Tibial artery (tissue), 4 donors: ENCODE measurements around the gene RGPD4.

Experiments
- DNase-seq, 2 donors: peaks; one replicate each; pipeline ENCODE4 v3.0.0-alpha.2; 2019
- H3K27ac ChIP-seq, 2 donors: fragments of 200-600 bp; sonication (generic) in 1 of 2; 1 replicate in 1 of 2; 2 replicates in 1 of 2; pipeline ENCODE4 v1.5.1; 2018 to 2019; ENCODE audit warnings: mild to moderate bottlenecking in 1 of 2
- H3K27me3 ChIP-seq, 2 donors: fragments of 200-600 bp; sonication (generic) in 1 of 2; one replicate each; pipeline versions ENCODE4 v1.5.1 to v1.6.0; 2016 to 2019
- H3K36me3 ChIP-seq, 3 donors: fragments of 200-600 bp; sonication (generic) in 2 of 3; one replicate each; pipeline ENCODE4 v1.5.1; 2016 to 2019; ENCODE audit warnings: mild to moderate bottlenecking in 2 of 3
- H3K4me1 ChIP-seq, 4 donors: fragments of 200-600 bp; sonication (generic) in 2 of 4; 1 replicate in 3 of 4; 2 replicates in 1 of 4; pipeline ENCODE4 v1.5.1; 2016 to 2019
- H3K4me3 ChIP-seq, 2 donors: fragments of 200-600 bp; sonication (generic) in 1 of 2; 1 replicate in 1 of 2; 2 replicates in 1 of 2; pipeline ENCODE4 v1.5.1; 2018 to 2019; ENCODE audit warnings: mild to moderate bottlenecking in 2 of 2
- H3K9me3 ChIP-seq, 3 donors: fragments of 200-600 bp; sonication (generic) in 1 of 3; one replicate each; pipeline ENCODE4 v1.5.1; 2016 to 2019
- intact Hi-C: fragments of 100-400 bp; cut with DNase I; formaldehyde crosslinking; loops from one replicate; pipeline ENCODE4 v1.15.0; 2023; ENCODE audit warnings: low total_unique reads
- TF ChIP-seq, protein P1 (sequence below), 2 experiments: fragments of 200-600 bp in 1 of 2; fragments of 450-650 bp in 1 of 2; IDR thresholded peaks; one replicate each; pipeline ENCODE4 v1.5.1; 2017 to 2019; ENCODE audit warnings: antibody characterized with exemption in 2 of 2, mild to moderate bottlenecking in 1 of 2, moderate library complexity in 1 of 2

RGPD4 gene

DNA sequence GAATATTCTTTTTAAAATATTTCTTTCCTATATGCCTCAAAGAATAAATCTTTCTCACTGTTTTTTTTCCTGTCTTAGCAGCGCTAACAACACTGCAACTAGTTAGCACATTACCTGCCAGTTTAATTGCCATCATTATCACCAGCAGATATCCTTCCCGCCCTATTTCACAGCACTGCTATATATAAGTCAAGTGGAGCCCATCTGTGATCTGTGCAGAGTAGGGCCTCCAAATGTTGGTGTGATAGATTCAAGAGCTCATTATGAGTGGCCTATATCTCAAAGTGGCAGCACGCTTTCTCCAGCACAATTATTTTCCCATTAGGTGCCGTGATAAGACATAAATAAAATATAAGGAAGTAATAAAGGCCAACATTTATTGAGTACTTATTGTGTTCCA lies 19.8 kb upstream of the RGPD4 start:
- Histone ChIP-seq H3K9me3 (no peaks in the 10 kb centered on the region), H3K27ac (no peak overlapping the region), H3K36me3 (no peaks in the 10 kb centered on the region), H3K27me3 (no peaks in the 10 kb centered on the region), H3K4me1 (peaks cover 0 to 22% (median 6%) of the 10 kb centered on the region in 4 donors), H3K4me3 (no peak overlapping the region)
- intact Hi-C loops: no loop called here
- no peak for DNase-seq
- TF ChIP-seq, protein P1, sequence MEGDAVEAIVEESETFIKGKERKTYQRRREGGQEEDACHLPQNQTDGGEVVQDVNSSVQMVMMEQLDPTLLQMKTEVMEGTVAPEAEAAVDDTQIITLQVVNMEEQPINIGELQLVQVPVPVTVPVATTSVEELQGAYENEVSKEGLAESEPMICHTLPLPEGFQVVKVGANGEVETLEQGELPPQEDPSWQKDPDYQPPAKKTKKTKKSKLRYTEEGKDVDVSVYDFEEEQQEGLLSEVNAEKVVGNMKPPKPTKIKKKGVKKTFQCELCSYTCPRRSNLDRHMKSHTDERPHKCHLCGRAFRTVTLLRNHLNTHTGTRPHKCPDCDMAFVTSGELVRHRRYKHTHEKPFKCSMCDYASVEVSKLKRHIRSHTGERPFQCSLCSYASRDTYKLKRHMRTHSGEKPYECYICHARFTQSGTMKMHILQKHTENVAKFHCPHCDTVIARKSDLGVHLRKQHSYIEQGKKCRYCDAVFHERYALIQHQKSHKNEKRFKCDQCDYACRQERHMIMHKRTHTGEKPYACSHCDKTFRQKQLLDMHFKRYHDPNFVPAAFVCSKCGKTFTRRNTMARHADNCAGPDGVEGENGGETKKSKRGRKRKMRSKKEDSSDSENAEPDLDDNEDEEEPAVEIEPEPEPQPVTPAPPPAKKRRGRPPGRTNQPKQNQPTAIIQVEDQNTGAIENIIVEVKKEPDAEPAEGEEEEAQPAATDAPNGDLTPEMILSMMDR (IDR thresholded peaks at IDR 0.05): no peak

DNA sequence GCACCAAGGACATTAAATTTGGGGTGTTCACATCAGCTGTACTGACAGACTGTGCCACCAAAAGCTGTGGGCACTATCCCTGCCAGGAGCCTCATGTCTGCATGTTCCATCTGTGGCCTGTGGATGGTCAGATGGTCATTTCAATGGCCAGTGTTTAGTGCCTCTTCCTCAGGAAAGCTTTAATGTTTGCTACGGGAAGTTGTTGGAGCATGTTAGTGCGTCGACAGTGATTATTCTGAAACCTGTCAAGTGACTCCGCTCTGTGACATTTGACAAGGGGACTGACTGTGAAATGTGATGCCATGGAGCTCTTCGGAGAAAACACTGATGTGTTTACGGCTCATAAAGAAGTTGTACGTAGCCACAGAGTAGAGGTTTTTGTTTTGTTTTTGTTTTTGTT lies 18.7 kb upstream of the RGPD4 start:
- Histone ChIP-seq H3K4me3 (no peak overlapping the region), H3K27ac (peak overlapping the region in 1 of 2 donors; percentile 39), H3K36me3 (no peaks in the 10 kb centered on the region), H3K27me3 (no peaks in the 10 kb centered on the region), H3K9me3 (no peaks in the 10 kb centered on the region), H3K4me1 (peaks cover 0 to 22% (median 6%) of the 10 kb centered on the region in 4 donors)
- no peak for DNase-seq
- TF ChIP-seq, protein P1 (IDR thresholded peaks at IDR 0.05): no peak
- intact Hi-C loops: no loop called here

DNA sequence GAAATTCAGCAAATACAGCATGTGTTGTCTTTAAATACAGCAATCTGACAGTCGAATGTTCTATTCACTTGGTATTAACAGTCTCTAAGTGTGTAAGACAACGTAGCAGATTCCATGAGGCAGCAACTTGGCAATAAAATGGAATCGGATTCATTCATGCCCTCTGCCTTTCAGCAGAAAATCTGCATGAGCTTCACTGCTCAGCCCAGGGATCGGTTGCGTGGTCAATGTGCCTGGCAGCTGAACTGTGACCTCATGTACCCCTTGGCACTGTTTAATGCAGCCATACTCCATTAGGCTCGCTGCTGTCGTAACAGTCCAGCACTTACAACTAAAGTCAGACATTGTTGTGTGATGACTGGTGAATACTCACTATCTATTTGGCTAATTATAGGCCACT lies 17.7 kb upstream of the RGPD4 start:
- DNase-seq: no peak
- Histone ChIP-seq H3K27me3 (no peaks in the 10 kb centered on the region), H3K36me3 (no peaks in the 10 kb centered on the region), H3K27ac (peak overlapping the region in 1 of 2 donors; percentile 39), H3K4me3 (no peak overlapping the region), H3K4me1 (peaks cover 0 to 22% (median 6%) of the 10 kb centered on the region in 4 donors), H3K9me3 (no peaks in the 10 kb centered on the region)
- TF ChIP-seq, protein P1 (IDR thresholded peaks at IDR 0.05): no peak
- intact Hi-C loops: no loop called here

DNA sequence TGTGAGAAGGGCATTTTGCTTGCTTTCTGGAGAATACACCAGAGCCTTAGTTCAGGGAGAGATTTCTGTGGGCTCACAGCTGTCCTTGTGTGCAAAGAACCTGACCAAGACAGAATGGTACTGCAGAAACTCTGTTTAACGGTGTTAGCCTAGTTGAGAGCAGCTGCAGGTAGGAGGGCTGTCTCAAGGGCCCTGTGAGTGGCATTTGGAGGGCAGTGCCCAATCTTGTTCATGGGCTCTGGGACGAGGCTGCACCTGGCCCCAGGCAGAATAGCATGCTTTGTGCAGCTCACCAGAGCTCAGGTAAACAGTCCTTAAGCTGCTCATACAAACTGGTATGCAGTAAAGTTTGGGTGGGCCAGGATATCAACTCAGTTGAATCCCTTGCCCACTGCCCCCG lies 16.9 kb upstream of the RGPD4 start:
- no peak overlapping the region for H3K27ac ChIP-seq
- H3K4me1 ChIP-seq: peaks cover 0 to 22% (median 6%) of the 10 kb centered on the region in 4 donors
- H3K4me3 ChIP-seq: no peak overlapping the region
- intact Hi-C loops: no loop called here
- TF ChIP-seq, protein P1 (IDR thresholded peaks at IDR 0.05): no peak
- H3K36me3 ChIP-seq: no peaks in the 10 kb centered on the region
- no peaks in the 10 kb centered on the region for H3K9me3 ChIP-seq
- DNase-seq: no peak
- no peaks in the 10 kb centered on the region for H3K27me3 ChIP-seq

DNA sequence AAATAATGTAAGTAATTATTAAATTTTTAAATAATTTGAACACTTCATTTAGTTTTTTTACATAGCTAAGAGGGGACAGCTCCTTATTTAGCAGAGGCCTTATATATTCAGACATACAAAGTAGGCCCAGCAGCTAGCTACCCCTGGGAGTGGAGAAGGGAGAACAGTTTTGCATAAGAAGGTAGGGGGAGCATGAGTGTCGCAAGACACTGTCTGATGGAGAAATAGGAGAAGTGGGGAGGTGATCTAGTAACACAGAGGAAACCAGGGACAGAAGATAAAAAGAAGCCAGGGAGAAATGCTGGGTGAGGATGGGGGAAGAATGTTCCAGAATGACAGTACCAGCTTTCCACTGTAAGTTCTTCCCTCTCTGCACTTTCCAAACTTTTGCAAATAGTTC lies 16.0 kb upstream of the RGPD4 start:
- Histone ChIP-seq H3K4me1 (peaks cover 0 to 22% (median 6%) of the 10 kb centered on the region in 4 donors), H3K27me3 (no peaks in the 10 kb centered on the region), H3K36me3 (no peaks in the 10 kb centered on the region), H3K9me3 (no peaks in the 10 kb centered on the region), H3K4me3 (no peak overlapping the region), H3K27ac (no peak overlapping the region)
- TF ChIP-seq, protein P1 (IDR thresholded peaks at IDR 0.05): no peak
- intact Hi-C loops: no loop called here
- DNase-seq: no peak

DNA sequence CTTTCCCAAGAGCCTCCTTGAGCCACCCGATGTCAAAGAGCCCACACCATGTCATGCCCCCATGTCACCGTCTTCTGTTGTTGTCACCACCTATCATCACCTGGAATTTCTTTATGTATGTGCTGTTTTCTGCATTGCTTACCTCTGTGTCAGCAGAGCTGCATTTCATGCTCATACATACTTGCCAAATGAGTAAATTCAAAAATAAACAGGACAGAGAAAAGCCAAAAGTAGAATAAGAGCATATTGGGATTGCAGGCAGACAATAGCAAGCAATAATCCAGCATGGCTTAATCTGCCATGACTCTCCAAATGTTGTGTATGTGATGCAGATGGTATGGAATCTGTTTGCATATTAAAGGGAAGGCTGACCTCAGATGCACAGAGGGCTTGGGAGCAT lies 15.3 kb upstream of the RGPD4 start:
- H3K27me3 ChIP-seq: no peaks in the 10 kb centered on the region
- DNase-seq: no peak
- H3K36me3 ChIP-seq: no peaks in the 10 kb centered on the region
- TF ChIP-seq, protein P1 (IDR thresholded peaks at IDR 0.05): no peak
- no peak overlapping the region for H3K4me3 ChIP-seq
- no peak overlapping the region for H3K27ac ChIP-seq
- H3K4me1 ChIP-seq: peaks cover 0 to 22% (median 6%) of the 10 kb centered on the region in 4 donors
- H3K9me3 ChIP-seq: no peaks in the 10 kb centered on the region
- intact Hi-C loops: no loop called here
